HepG2 (cell line): ENCODE data around the gene PRAMEF8. TPM values are rescaled to one million over a fixed set of nuclear protein-coding genes. Genes with fewer than 3 reads are reported as not detected.
"Not testable (repeated sequence)": the region's sequence is repeated elsewhere in the genome, so short reads cannot be mapped to it uniquely, and the experiment has no call there.

Experiments
- ATAC-seq: fragments of 200-7000 bp; cut with Tn5 transposase; 3 replicates; pipeline ENCODE4 v1.9.1; 2020; ENCODE audit warnings: mild to moderate bottlenecking, moderate library complexity
- BruUV-seq: library from RNA; stranded (reverse); fragments of 400-500 nt; replicated peaks from 2 replicates; lab custom pipeline; 2021; lab: Mats Ljungman, UMichigan
- CTCF ChIA-PET: fragments of 300-600 bp; formaldehyde crosslinking; extraction: SDS; loops from one replicate; lab custom pipeline; 2021; ENCODE audit warnings: low total read pairs, inconsistent platforms, low intra/inter-chr PET ratio; lab: Yijun Ruan, JAX
- POLR2A ChIA-PET: fragments of 350-600 bp; sonication (Branson Sonifier 250); formaldehyde crosslinking; loops from one replicate; lab custom pipeline; 2020; ENCODE audit warnings: antibody characterized with exemption, inconsistent platforms; lab: Yijun Ruan, JAX
- DNase-seq: peaks from one replicate; pipeline ENCODE4 v3.0.0-alpha.2; 2015; ENCODE audit warnings: low spot score
- FAIRE-seq: peaks from 3 replicates; lab custom pipeline; 2011; peaks lifted over from hg19 to GRCh38; lab: Jason Lieb, UNC
- H2AFZ ChIP-seq: one replicate; pipeline ENCODE4 v1.6.1; 2011; ENCODE audit warnings: low read length, inconsistent platforms
- H3K27ac ChIP-seq: fragments of 300-600 bp; 3 replicates; pipeline ENCODE4 v1.8.0; 2011; ENCODE audit warnings: mixed run types, mild to moderate bottlenecking, mixed read lengths, low read length, inconsistent platforms; ENCODE audit not compliant: insufficient read depth; ENCODE audit errors: extremely low read length
- H3K27me3 ChIP-seq, 2 experiments: fragments of 200-600 bp in 1 of 2; 2 replicates in 1 of 2; 3 replicates in 1 of 2; pipeline versions ENCODE4 v1.6.0 to v1.8.0; 2011; ENCODE audit warnings: low read length in 2 of 2, mild to moderate bottlenecking in 2 of 2, moderate library complexity in 2 of 2, inconsistent platforms in 1 of 2; ENCODE audit not compliant: insufficient read depth in 2 of 2, control insufficient read depth in 1 of 2
- H3K36me3 ChIP-seq, 2 experiments: fragments of 200-600 bp in 1 of 2; replicated peaks in 1 of 2; 2 replicates in 1 of 2; 3 replicates in 1 of 2; pipeline versions ENCODE4 v1.5.1 to v1.8.0; 2011; ENCODE audit warnings: low read length in 2 of 2, inconsistent platforms in 1 of 2; ENCODE audit not compliant: insufficient read depth in 2 of 2, control insufficient read depth in 1 of 2
- H3K4me1 ChIP-seq: 2 replicates; pipeline ENCODE4 v1.5.1; 2012; ENCODE audit warnings: low read length, inconsistent platforms; ENCODE audit not compliant: insufficient read depth
- H3K4me2 ChIP-seq: 2 replicates; pipeline ENCODE4 v1.6.0; 2011; ENCODE audit warnings: low read depth, low read length, inconsistent platforms
- H3K4me3 ChIP-seq, 3 experiments: fragments of 200-600 bp in 1 of 3; sonication (generic), shearing (Covaris generic) in 1 of 3; replicated peaks in 1 of 3; 2 replicates each; pipeline ENCODE4 v1.5.1; 2011 to 2016; ENCODE audit warnings: low read length in 3 of 3, inconsistent platforms in 2 of 3, low read depth in 2 of 3, mild to moderate bottlenecking in 2 of 3, control low read depth in 1 of 3, mixed read lengths in 1 of 3; ENCODE audit not compliant: insufficient read depth in 1 of 3
- H3K79me2 ChIP-seq: one replicate; pipeline ENCODE4 v1.6.1; 2011; ENCODE audit warnings: low read length, inconsistent platforms; ENCODE audit not compliant: insufficient read depth
- H3K9ac ChIP-seq: 2 replicates; pipeline ENCODE4 v1.6.0; 2011; ENCODE audit warnings: mild to moderate bottlenecking, low read depth, low read length, inconsistent platforms; ENCODE audit not compliant: insufficient read depth
- H3K9me3 ChIP-seq: 2 replicates; pipeline ENCODE4 v1.5.1; 2012; ENCODE audit warnings: mild to moderate bottlenecking, low read length
- H4K20me1 ChIP-seq: 2 replicates; pipeline ENCODE4 v1.6.0; 2011; ENCODE audit warnings: inconsistent platforms, mild to moderate bottlenecking, low read length, moderate library complexity; ENCODE audit not compliant: insufficient read depth
- WGBS: methylation state at CpG from one replicate; pipeline ENCODE4 v1.1.6; 2017; ENCODE audit warnings: low lambda C conversion rate; 5-methylcytosine and 5-hydroxymethylcytosine counted together
- in situ Hi-C: cut with HindIII; loops from 2 replicates; pipeline ENCODE4 v1.10.0; 2017; ENCODE audit warnings: low pct_unique_long_range_greater_than_20kb; ENCODE audit not compliant: extremely low pct_ligation_motif_present
- intact Hi-C: fragments of 100-400 bp; cut with micrococcal nuclease; formaldehyde crosslinking; loops from one replicate; pipeline ENCODE4 v1.10.0; 2022; ENCODE audit not compliant: unreplicated experiment
- polyA plus RNA-seq, 8 experiments: library from polyadenylated mRNA; depleted of rRNA in 3 of 8; stranded (reverse) in 7 of 8; unstranded in 1 of 8; fragments of >200 nt; fragmentation: Illumina TruSeq in 4 of 8; extraction: Trizol in 4 of 8; gene quantifications; 2 replicates each; pipeline versions ENCODE4 v1.2.1 to v1.2.3, GENCODE V29; 2011 to 2016; ENCODE audit warnings: low read depth in 4 of 8, missing spikeins in 1 of 8, mixed read lengths in 1 of 8; ENCODE audit not compliant: insufficient read depth in 1 of 8
- total RNA-seq, 5 experiments: library from RNA; depleted of rRNA; stranded (reverse); fragments of >200 nt; fragmentation: Illumina TruSeq; extraction: Trizol; gene quantifications; 2 replicates each; pipeline ENCODE4 v1.2.3, GENCODE V29; 2016; ENCODE audit warnings: low read depth in 1 of 5

The PRAMEF8 gene
- total and polyA plus RNA-seq, 2 of the 13 experiments (the other 11 are each of a cell fraction or from before 2014, with no cell fraction given) = not detected

DNA sequence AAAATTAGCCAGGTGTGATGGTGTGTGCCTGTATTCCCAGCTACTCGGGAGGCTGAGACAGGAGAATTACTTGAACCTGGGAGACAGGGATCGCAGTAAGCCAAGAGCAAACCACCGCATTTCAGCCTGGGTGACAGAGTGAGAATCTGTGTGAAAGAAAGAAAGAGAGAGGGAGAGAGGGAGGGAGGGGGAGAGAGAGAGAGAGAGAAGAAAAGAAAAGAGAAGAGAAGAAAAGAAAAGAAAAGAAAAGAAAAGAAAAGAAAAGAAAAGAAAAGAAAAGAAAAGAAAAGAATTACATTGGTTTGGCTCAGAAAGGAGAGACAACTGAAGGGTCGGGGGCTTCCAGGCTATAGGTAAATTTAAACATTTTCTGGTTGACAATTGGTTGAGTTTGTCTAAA is 45.3 kb downstream of the PRAMEF8 start:
- H3K4me2 ChIP-seq, ATAC-seq, H3K79me2 ChIP-seq, DNase-seq, POLR2A ChIA-PET, H3K27ac ChIP-seq, FAIRE-seq, H3K27me3 ChIP-seq, H3K36me3 ChIP-seq, CTCF ChIA-PET, BruUV-seq, H2AFZ ChIP-seq, H4K20me1 ChIP-seq, H3K9ac ChIP-seq, H3K4me3 ChIP-seq, H3K9me3 ChIP-seq, in situ Hi-C loops, intact Hi-C loops, H3K4me1 ChIP-seq: not testable (repeated sequence)
- WGBS = 26% methylated on average over 4 of the region's 4 CpGs

DNA sequence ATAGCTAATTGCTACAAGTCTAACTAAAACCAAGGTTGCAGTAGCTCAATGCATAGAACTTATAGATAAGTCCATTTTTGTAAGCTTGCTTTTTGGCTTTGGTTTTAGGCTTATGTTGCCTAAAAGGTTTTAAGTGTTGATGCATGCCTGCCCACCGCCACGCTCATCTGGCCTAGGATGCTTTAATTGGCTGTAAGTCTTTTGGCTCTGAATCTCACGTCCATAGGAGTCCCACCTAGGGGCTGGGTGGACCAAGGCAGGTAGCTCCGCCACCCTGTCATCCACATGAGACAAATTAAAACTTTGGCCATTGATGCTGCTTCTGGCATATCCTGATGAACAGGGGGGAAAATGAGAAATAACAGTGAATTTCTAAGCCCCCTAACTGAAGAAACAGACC is 47.4 kb downstream of the PRAMEF8 start:
- intact Hi-C loops, BruUV-seq, H2AFZ ChIP-seq, ATAC-seq, CTCF ChIA-PET, H3K27me3 ChIP-seq, H3K79me2 ChIP-seq, H3K9me3 ChIP-seq, H4K20me1 ChIP-seq, DNase-seq, H3K36me3 ChIP-seq, H3K27ac ChIP-seq, POLR2A ChIA-PET, FAIRE-seq, H3K4me1 ChIP-seq, H3K4me3 ChIP-seq, in situ Hi-C loops, H3K9ac ChIP-seq, H3K4me2 ChIP-seq: not testable (repeated sequence)
- 15% methylated on average over 4 of the region's 4 CpGs for WGBS

DNA sequence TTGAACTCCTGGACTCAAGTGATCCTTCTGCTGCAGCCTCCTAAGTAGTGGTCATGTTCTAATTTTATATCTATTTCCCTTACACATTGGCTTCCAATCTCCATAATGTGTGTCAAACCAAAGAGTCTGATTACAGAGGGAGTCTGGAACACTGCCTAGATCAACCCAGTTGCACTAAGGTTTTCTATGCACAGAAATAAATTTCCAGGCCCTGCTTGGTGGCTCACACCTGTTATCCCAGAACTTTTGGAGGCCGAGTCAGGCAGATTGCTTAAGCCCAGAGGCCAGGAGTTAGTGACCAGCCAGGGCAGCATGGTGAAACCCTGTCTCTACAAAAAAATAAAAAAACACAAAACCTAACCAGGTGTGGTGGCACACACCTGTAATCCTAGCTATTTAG is 50.9 kb downstream of the PRAMEF8 start:
- H3K4me1 ChIP-seq, ATAC-seq, H3K27me3 ChIP-seq, CTCF ChIA-PET, H3K36me3 ChIP-seq, H3K4me2 ChIP-seq, H3K79me2 ChIP-seq, DNase-seq, FAIRE-seq, H3K9ac ChIP-seq, POLR2A ChIA-PET, in situ Hi-C loops, BruUV-seq, H4K20me1 ChIP-seq, H3K27ac ChIP-seq, H3K9me3 ChIP-seq, intact Hi-C loops, H3K4me3 ChIP-seq, H2AFZ ChIP-seq: not testable (repeated sequence)
- 4% methylated on average over 1 of the region's 1 CpG for WGBS

DNA sequence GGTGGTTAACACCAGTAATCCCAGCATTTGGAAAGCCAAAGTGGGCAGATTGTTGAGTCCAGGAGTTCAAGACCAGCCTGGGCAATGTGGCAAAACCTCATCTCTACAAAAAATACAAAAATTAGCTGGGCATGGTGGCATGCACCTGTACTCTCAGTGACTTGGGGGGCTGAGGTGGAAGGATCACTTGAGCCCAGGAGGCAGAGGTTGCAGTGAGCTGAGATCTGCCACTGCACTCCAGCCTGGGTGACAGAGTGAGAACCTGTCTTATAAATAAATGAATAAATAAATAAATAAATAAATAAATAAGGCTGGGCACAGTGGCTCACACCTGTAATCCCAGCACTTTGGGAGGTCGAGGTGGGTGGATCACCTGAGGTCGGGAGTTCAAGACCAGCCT is 52.9 kb downstream of the PRAMEF8 start:
- FAIRE-seq = not testable (repeated sequence)
- WGBS = 2% methylated on average over 2 of the region's 2 CpGs

More for the DNA sequence above, 52.9 kb downstream of the PRAMEF8 start:
- H3K27me3 ChIP-seq, H2AFZ ChIP-seq, H3K79me2 ChIP-seq, in situ Hi-C loops, H3K36me3 ChIP-seq, H4K20me1 ChIP-seq, POLR2A ChIA-PET, H3K4me1 ChIP-seq, ATAC-seq, CTCF ChIA-PET, H3K9me3 ChIP-seq, H3K4me3 ChIP-seq, intact Hi-C loops, H3K27ac ChIP-seq, H3K9ac ChIP-seq, DNase-seq, H3K4me2 ChIP-seq, BruUV-seq: not testable (repeated sequence)
